Keratinocyte (primary cell): Measurements from ENCODE around the gene KCNJ6.

ENCODE experiments used
- EZH2 ChIP-seq: IDR thresholded peaks from one replicate; pipeline ENCODE4 v1.6.1; 2012; ENCODE audit warnings: inconsistent platforms, mild to moderate bottlenecking, low read length, moderate library complexity
- TF ChIP-seq, protein P1 (sequence below), 3 experiments: IDR thresholded peaks in 1 of 3; conservative IDR thresholded peaks in 1 of 3; optimal IDR thresholded peaks in 1 of 3; 2 replicates in 2 of 3; 3 replicates in 1 of 3; pipeline versions ENCODE3 to v1.5.1; 2011; ENCODE audit warnings: low read length in 3 of 3, mild to moderate bottlenecking in 3 of 3, moderate library complexity in 2 of 3, control low read depth in 1 of 3, inconsistent platforms in 1 of 3; ENCODE audit not compliant: insufficient read depth in 2 of 3; ENCODE audit errors: extremely low read depth in 1 of 3

DNA sequence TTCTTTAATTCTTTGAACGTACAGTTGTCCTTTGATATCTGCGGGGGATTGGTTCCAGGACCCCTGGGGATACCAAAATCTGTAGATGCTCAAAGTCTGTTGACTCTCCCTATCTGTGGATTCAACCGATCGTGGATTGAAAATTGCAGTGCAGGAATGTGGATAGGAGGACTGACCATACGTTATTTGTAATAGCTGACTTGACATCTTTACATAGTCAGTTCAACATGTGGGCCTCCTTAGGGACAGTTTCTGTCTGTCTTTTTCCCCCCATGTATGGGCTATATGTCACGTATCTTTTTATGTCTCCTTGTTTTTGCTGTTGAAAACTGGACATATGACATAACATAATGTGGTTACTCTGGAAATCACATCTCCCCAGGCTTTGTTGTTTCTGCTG is 344.8 kb downstream of the KCNJ6 start:
- TF ChIP-seq, protein P1, sequence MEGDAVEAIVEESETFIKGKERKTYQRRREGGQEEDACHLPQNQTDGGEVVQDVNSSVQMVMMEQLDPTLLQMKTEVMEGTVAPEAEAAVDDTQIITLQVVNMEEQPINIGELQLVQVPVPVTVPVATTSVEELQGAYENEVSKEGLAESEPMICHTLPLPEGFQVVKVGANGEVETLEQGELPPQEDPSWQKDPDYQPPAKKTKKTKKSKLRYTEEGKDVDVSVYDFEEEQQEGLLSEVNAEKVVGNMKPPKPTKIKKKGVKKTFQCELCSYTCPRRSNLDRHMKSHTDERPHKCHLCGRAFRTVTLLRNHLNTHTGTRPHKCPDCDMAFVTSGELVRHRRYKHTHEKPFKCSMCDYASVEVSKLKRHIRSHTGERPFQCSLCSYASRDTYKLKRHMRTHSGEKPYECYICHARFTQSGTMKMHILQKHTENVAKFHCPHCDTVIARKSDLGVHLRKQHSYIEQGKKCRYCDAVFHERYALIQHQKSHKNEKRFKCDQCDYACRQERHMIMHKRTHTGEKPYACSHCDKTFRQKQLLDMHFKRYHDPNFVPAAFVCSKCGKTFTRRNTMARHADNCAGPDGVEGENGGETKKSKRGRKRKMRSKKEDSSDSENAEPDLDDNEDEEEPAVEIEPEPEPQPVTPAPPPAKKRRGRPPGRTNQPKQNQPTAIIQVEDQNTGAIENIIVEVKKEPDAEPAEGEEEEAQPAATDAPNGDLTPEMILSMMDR (optimal IDR thresholded peaks at IDR 0.05 in 1 of 3, IDR thresholded peaks at IDR 0.05 in 1 of 3, conservative IDR thresholded peaks at IDR 0.05 in 1 of 3; ENCODE audit: extremely low read depth in 1 of 3, insufficient read depth in 2 of 3, low read length in 3 of 3): no peak
- TF ChIP-seq EZH2: no peak
